Brain microvascular endothelial cell (primary cell): Measurements from ENCODE around the gene PPIL4.
A peak's percentile ranks its signal among the peaks of the same experiment; 100 is the strongest.

ENCODE experiments used
- DNase-seq: peaks from one replicate; pipeline ENCODE4 v3.0.0-alpha.2; 2020
- H3K27ac ChIP-seq: fragments of 250-450 bp; sonication (Bioruptor Pico); 2 replicates; pipeline ENCODE4 v1.5.1; 2020; ENCODE audit warnings: mild to moderate bottlenecking, moderate library complexity
- H3K27me3 ChIP-seq: fragments of 250-450 bp; sonication (Bioruptor Pico); replicated peaks from 2 replicates; pipeline ENCODE4 v1.5.1; 2020; ENCODE audit warnings: mild to moderate bottlenecking
- H3K36me3 ChIP-seq: fragments of 250-450 bp; sonication (Bioruptor Pico); replicated peaks from 2 replicates; pipeline ENCODE4 v1.5.1; 2020; ENCODE audit warnings: mild to moderate bottlenecking
- H3K4me3 ChIP-seq: 2 replicates; pipeline ENCODE4 v1.5.1; 2011; ENCODE audit warnings: low read depth, mild to moderate bottlenecking, control low read depth, low read length, moderate library complexity
- CTCF ChIP-seq: IDR thresholded peaks from 2 replicates; pipeline ENCODE4 v1.5.1; 2011; ENCODE audit warnings: low read depth, mild to moderate bottlenecking, moderate library complexity, low read length, control low read depth, inconsistent platforms; ENCODE audit errors: missing control alignments
- in situ Hi-C: cut with HindIII; loops from 2 replicates; pipeline ENCODE4 v1.10.0; 2017; ENCODE audit warnings: low sequenced_read_pairs, low pct_ligation_motif_present

The PPIL4 gene

GRCh38 chr6:149545258-149545753, 537 bp downstream of the PPIL4 start:
- Histone ChIP-seq H3K36me3 (peaks cover 3% of the 10 kb centered on the region), H3K4me3 (peak overlapping the region; percentile 100), H3K27me3 (no peaks in the 10 kb centered on the region), H3K27ac (peak overlapping the region; percentile 97)
- DNase-seq: peak; percentile 75
- TF ChIP-seq CTCF: no peak
- in situ Hi-C loops: no loop called here

- TF ChIP-seq CTCF: no peak
- H3K27me3 ChIP-seq: no peaks in the 10 kb centered on the region
- peak; percentile 4 for DNase-seq
- peaks cover 7% of the 10 kb centered on the region for H3K36me3 ChIP-seq
- H3K4me3 ChIP-seq: peak overlapping the region; percentile 100
- in situ Hi-C loops: no loop called here
- H3K27ac ChIP-seq: peak overlapping the region; percentile 97
These were observed 1.1 kb downstream of the PPIL4 start for GRCh38 chr6:149544646-149545257.

GRCh38 chr6:149541139-149541538, 4.7 kb downstream of the PPIL4 start:
- no peak for TF ChIP-seq CTCF
- DNase-seq: no peak
- H3K27ac ChIP-seq: no peak overlapping the region
- H3K36me3 ChIP-seq: peaks cover 32% of the 10 kb centered on the region
- H3K27me3 ChIP-seq: no peaks in the 10 kb centered on the region
- no peak overlapping the region for H3K4me3 ChIP-seq
- in situ Hi-C loops: no loop called here

GRCh38 chr6:149534742-149535141, 11.1 kb downstream of the PPIL4 start:
- DNase-seq: no peak
- no peak for TF ChIP-seq CTCF
- Histone ChIP-seq H3K27ac (no peak overlapping the region), H3K27me3 (no peaks in the 10 kb centered on the region), H3K36me3 (peaks cover 62% of the 10 kb centered on the region), H3K4me3 (no peak overlapping the region)
- in situ Hi-C loops: no loop called here

- TF ChIP-seq CTCF: no peak
- Histone ChIP-seq H3K27me3 (no peaks in the 10 kb centered on the region), H3K27ac (no peak overlapping the region), H3K4me3 (no peak overlapping the region), H3K36me3 (peaks cover 42% of the 10 kb centered on the region)
- in situ Hi-C loops: no loop called here
- no peak for DNase-seq
These were observed 16.2 kb downstream of the PPIL4 start for GRCh38 chr6:149529650-149530049.

- no peak for TF ChIP-seq CTCF
- no peak overlapping the region for H3K27ac ChIP-seq
- in situ Hi-C loops: no loop called here
- H3K36me3 ChIP-seq: peaks cover 6% of the 10 kb centered on the region
- no peak for DNase-seq
- no peaks in the 10 kb centered on the region for H3K27me3 ChIP-seq
- no peak overlapping the region for H3K4me3 ChIP-seq
These were observed 30.3 kb downstream of the PPIL4 start for GRCh38 chr6:149515494-149515893.
